ENCODE data around the gene TK1. TPM values are rescaled to one million over a fixed set of nuclear protein-coding genes. Genes with fewer than 3 reads are reported as not detected.
"Not testable (repeated sequence)": the region's sequence is repeated elsewhere in the genome, so short reads cannot be mapped to it uniquely, and the experiment has no call there.

The TK1 gene
- polyA plus RNA-seq, 4 donors, result 6.9 to 60.6 (median 14.4) TPM

GRCh38 chr17:78139861-78140168 is 47.0 kb downstream of the TK1 start:
- 63 to 80% (median 66%) methylated on average over 12 of the region's 12 CpGs for WGBS, 3 donors
- not testable (repeated sequence) for H3K27me3 ChIP-seq (ENCODE audit: control insufficient read depth in 3 of 3, insufficient read depth in 3 of 3, low read length in 3 of 3); H3K4me3 ChIP-seq (ENCODE audit: low read depth in 1 of 3, low read length in 3 of 3); DNase-seq; H3K9me3 ChIP-seq (ENCODE audit: control insufficient read depth in 2 of 2, insufficient read depth in 1 of 2, low read depth in 1 of 2, low read length in 1 of 2); H3K36me3 ChIP-seq (ENCODE audit: control insufficient read depth in 3 of 3, insufficient read depth in 2 of 3, low read depth in 1 of 3, low read length in 3 of 3); FAIRE-seq
- H3K27ac ChIP-seq (ENCODE audit: low read depth in 1 of 3, low read length in 2 of 3), result peak overlapping the region in 2 of 3 donors; percentile 25 to 47
- peaks cover 3 to 57% (median 4%) of the 10 kb centered on the region in 3 donors for H3K4me1 ChIP-seq (ENCODE audit: control insufficient read depth in 3 of 3, insufficient read depth in 2 of 3, low read depth in 1 of 3, low read length in 2 of 3)

GRCh38 chr17:78138204-78139060 is 48.4 kb downstream of the TK1 start:
- Histone ChIP-seq H3K36me3 (ENCODE audit: control insufficient read depth in 3 of 3, insufficient read depth in 2 of 3, low read depth in 1 of 3, low read length in 3 of 3) (peaks cover 0 to 2% (median 2%) of the 10 kb centered on the region in 3 donors), H3K27ac (ENCODE audit: low read depth in 1 of 3, low read length in 2 of 3) (no peak overlapping the region), H3K4me1 (ENCODE audit: control insufficient read depth in 3 of 3, insufficient read depth in 2 of 3, low read depth in 1 of 3, low read length in 2 of 3) (peaks cover 0 to 43% (median 3%) of the 10 kb centered on the region in 3 donors), H3K9me3 (ENCODE audit: control insufficient read depth in 2 of 2, insufficient read depth in 1 of 2, low read depth in 1 of 2, low read length in 1 of 2) (no peaks in the 10 kb centered on the region), H3K4me3 (ENCODE audit: low read depth in 1 of 3, low read length in 3 of 3) (no peak overlapping the region), H3K27me3 (ENCODE audit: control insufficient read depth in 3 of 3, insufficient read depth in 3 of 3, low read length in 3 of 3) (no peaks in the 10 kb centered on the region)
- no peak for FAIRE-seq
- 79 to 84% (median 81%) methylated on average over 17 of the region's 17 CpGs for WGBS, 3 donors
- DNase-seq, result no peak

- no peak for FAIRE-seq
- H3K27ac ChIP-seq (ENCODE audit: low read depth in 1 of 3, low read length in 2 of 3), result peak overlapping the region in 1 of 3 donors; percentile 27
- 40 to 54% (median 49%) methylated on average over 25 to 26 of the region's 26 CpGs for WGBS, 3 donors
- peaks cover 0 to 2% (median 2%) of the 10 kb centered on the region in 3 donors for H3K36me3 ChIP-seq (ENCODE audit: control insufficient read depth in 3 of 3, insufficient read depth in 2 of 3, low read depth in 1 of 3, low read length in 3 of 3)
- DNase-seq, result peak in 1 of 2 donors; percentile 45
- H3K9me3 ChIP-seq (ENCODE audit: control insufficient read depth in 2 of 2, insufficient read depth in 1 of 2, low read depth in 1 of 2, low read length in 1 of 2), result no peaks in the 10 kb centered on the region
- peaks cover 0 to 42% (median 3%) of the 10 kb centered on the region in 3 donors for H3K4me1 ChIP-seq (ENCODE audit: control insufficient read depth in 3 of 3, insufficient read depth in 2 of 3, low read depth in 1 of 3, low read length in 2 of 3)
- no peaks in the 10 kb centered on the region for H3K27me3 ChIP-seq (ENCODE audit: control insufficient read depth in 3 of 3, insufficient read depth in 3 of 3, low read length in 3 of 3)
- no peak overlapping the region for H3K4me3 ChIP-seq (ENCODE audit: low read depth in 1 of 3, low read length in 3 of 3)
These were observed 49.3 kb downstream of the TK1 start for GRCh38 chr17:78137392-78138203.

DNA sequence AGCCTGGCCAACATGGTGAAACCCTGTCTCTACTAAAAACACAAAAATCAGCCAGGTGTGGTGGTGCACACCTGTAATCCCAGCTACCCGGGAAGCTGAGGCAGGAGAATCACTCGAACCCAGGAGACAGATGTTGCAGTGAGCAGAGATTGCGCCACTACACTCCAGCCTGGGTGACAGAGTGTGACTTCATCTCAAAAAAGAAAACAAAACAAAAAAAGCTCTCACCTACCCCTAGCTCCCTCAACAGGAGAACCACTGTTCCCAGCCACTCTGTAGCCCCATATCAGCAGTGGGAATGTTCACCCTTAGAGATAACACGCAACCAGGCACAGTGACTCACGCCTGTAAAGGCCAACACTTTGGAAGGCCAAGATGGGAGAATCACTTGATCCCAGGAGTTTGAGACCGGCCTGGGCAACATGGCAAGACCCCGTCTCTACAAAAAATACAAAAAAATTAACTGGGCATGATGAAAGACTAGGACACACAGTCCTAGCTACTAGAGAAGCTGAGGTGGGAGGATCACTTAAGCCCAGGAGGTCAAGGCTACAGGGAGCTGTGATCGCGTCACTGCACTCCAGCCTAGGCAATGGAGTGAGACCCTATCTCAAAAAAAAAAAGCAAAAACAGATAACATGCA is 50.9 kb downstream of the TK1 start:
- Histone ChIP-seq H3K36me3 (ENCODE audit: control insufficient read depth in 3 of 3, insufficient read depth in 2 of 3, low read depth in 1 of 3, low read length in 3 of 3) (no peaks in the 10 kb centered on the region), H3K27me3 (ENCODE audit: control insufficient read depth in 3 of 3, insufficient read depth in 3 of 3, low read length in 3 of 3) (peaks cover 0 to 4% (median 0%) of the 10 kb centered on the region in 3 donors), H3K4me1 (ENCODE audit: control insufficient read depth in 3 of 3, insufficient read depth in 2 of 3, low read depth in 1 of 3, low read length in 2 of 3) (peaks cover 0 to 37% (median 3%) of the 10 kb centered on the region in 3 donors), H3K27ac (ENCODE audit: low read depth in 1 of 3, low read length in 2 of 3) (no peak overlapping the region), H3K9me3 (ENCODE audit: control insufficient read depth in 2 of 2, insufficient read depth in 1 of 2, low read depth in 1 of 2, low read length in 1 of 2) (no peaks in the 10 kb centered on the region), H3K4me3 (ENCODE audit: low read depth in 1 of 3, low read length in 3 of 3) (no peak overlapping the region)
- 84 to 90% (median 88%) methylated on average over 9 of the region's 9 CpGs for WGBS, 3 donors
- DNase-seq, result peak in 1 of 2 donors; percentile 51
- no peak for FAIRE-seq

GRCh38 chr17:78134899-78135385 is 51.9 kb downstream of the TK1 start:
- peaks cover 0 to 11% (median 0%) of the 10 kb centered on the region in 3 donors for H3K27me3 ChIP-seq (ENCODE audit: control insufficient read depth in 3 of 3, insufficient read depth in 3 of 3, low read length in 3 of 3)
- DNase-seq (no peak), FAIRE-seq (no peak)
- peaks cover 0 to 34% (median 0%) of the 10 kb centered on the region in 3 donors for H3K4me1 ChIP-seq (ENCODE audit: control insufficient read depth in 3 of 3, insufficient read depth in 2 of 3, low read depth in 1 of 3, low read length in 2 of 3)
- no peak overlapping the region for H3K4me3 ChIP-seq (ENCODE audit: low read depth in 1 of 3, low read length in 3 of 3)
- no peaks in the 10 kb centered on the region for H3K36me3 ChIP-seq (ENCODE audit: control insufficient read depth in 3 of 3, insufficient read depth in 2 of 3, low read depth in 1 of 3, low read length in 3 of 3)
- H3K27ac ChIP-seq (ENCODE audit: low read depth in 1 of 3, low read length in 2 of 3), result no peak overlapping the region
- no peaks in the 10 kb centered on the region for H3K9me3 ChIP-seq (ENCODE audit: control insufficient read depth in 2 of 2, insufficient read depth in 1 of 2, low read depth in 1 of 2, low read length in 1 of 2)
- WGBS, 3 donors, result 76 to 83% (median 79%) methylated on average over 9 of the region's 9 CpGs

DNA sequence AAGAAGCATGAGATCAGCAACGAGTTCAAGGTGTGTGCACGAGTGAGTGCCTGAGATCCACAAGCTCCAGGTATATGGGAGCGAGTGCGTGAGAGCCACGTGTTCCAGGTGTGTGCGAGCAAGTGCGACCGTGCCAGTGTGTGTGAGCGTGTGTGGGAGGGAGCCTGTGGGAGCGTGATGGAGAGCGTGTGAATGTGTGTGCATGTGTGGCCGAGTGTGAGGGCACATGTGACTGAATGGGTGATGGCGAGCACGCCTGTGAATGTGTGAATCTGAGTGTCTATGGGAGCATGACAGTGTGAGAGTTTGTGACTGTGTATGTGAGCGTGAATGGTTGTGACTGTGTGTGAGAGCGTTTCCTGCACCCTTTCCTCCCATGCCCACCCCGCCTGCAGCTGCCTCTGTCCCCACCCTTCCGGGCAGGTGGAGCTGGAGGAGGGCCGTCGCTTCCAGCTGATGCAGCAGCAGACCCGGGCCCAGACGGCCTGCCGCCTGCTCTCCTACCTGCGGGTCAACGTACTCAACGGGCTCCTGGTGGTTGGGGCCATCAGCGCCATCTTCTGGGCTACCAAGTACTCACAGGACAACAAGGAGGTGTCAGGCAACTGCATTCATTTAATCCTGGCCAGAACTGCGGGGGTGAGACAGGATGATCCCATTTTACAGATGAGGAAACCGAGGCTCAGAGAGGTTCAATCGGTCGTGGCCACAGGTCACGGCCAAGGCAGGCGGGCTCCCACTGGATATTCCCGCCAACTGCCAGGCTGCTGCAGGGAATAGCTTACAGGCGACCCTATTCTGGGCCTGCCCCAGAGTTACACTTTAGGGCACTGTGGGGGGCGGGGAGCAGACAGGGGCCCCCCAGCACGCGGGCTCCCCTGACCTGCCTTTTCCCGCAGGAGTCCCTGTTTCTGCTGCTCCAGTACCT is 52.6 kb downstream of the TK1 start:
- Histone ChIP-seq H3K4me1 (ENCODE audit: control insufficient read depth in 3 of 3, insufficient read depth in 2 of 3, low read depth in 1 of 3, low read length in 2 of 3) (peaks cover 0 to 39% (median 0%) of the 10 kb centered on the region in 3 donors), H3K9me3 (ENCODE audit: control insufficient read depth in 2 of 2, insufficient read depth in 1 of 2, low read depth in 1 of 2, low read length in 1 of 2) (no peaks in the 10 kb centered on the region), H3K36me3 (ENCODE audit: control insufficient read depth in 3 of 3, insufficient read depth in 2 of 3, low read depth in 1 of 3, low read length in 3 of 3) (peaks cover 0 to 3% (median 0%) of the 10 kb centered on the region in 3 donors), H3K27ac (ENCODE audit: low read depth in 1 of 3, low read length in 2 of 3) (no peak overlapping the region), H3K4me3 (ENCODE audit: low read depth in 1 of 3, low read length in 3 of 3) (no peak overlapping the region), H3K27me3 (ENCODE audit: control insufficient read depth in 3 of 3, insufficient read depth in 3 of 3, low read length in 3 of 3) (peaks cover 0 to 15% (median 0%) of the 10 kb centered on the region in 3 donors)
- FAIRE-seq (no peak), DNase-seq (peak; percentile 73 to 78)
- 44 to 48% (median 48%) methylated on average over 35 to 39 of the region's 39 CpGs for WGBS, 3 donors

DNA sequence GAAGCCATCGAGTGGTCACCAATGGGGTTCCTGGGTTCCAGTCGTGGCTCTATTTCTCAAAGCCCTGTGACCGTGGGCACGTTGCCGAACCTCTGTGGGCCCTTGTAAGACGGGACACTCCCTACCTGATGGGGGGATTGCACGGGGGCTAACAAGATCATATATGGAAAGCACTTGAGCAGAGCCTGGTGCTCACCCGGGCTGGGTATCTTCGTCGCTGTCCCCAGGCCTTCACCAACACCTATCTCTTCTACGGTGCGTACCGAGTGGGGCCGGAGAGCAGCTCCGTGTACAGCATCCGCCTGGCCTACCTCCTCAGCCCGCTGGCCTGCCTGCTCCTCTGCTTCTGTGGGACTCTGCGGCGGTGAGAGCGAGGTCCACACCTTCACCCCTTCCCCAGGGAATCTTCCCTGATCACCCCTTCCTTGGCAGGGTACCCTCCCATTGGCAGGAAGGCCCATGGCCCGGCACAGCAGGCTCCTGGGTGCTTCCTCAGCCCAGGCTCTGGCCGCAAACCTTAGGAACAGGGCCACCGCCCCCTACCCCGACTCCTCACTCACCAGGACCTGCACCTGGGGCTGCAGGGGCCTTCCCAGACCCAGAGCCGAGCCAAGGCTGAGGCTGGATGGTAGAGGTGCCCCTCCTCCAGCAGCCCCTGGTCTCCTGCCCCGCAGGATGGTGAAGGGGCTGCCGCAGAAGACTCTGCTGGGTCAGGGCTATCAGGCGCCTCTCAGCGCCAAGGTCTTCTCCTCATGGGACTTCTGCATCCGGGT is 53.5 kb downstream of the TK1 start:
- H3K4me3 ChIP-seq (ENCODE audit: low read depth in 1 of 3, low read length in 3 of 3), result no peak overlapping the region
- DNase-seq, result no peak
- no peak overlapping the region for H3K27ac ChIP-seq (ENCODE audit: low read depth in 1 of 3, low read length in 2 of 3)
- H3K27me3 ChIP-seq (ENCODE audit: control insufficient read depth in 3 of 3, insufficient read depth in 3 of 3, low read length in 3 of 3), result peaks cover 0 to 15% (median 0%) of the 10 kb centered on the region in 3 donors
- peaks cover 0 to 3% (median 0%) of the 10 kb centered on the region in 3 donors for H3K36me3 ChIP-seq (ENCODE audit: control insufficient read depth in 3 of 3, insufficient read depth in 2 of 3, low read depth in 1 of 3, low read length in 3 of 3)
- no peaks in the 10 kb centered on the region for H3K9me3 ChIP-seq (ENCODE audit: control insufficient read depth in 2 of 2, insufficient read depth in 1 of 2, low read depth in 1 of 2, low read length in 1 of 2)
- H3K4me1 ChIP-seq (ENCODE audit: control insufficient read depth in 3 of 3, insufficient read depth in 2 of 3, low read depth in 1 of 3, low read length in 2 of 3), result peaks cover 0 to 43% (median 0%) of the 10 kb centered on the region in 3 donors
- FAIRE-seq, result no peak
- 79 to 85% (median 82%) methylated on average over 30 of the region's 30 CpGs for WGBS, 3 donors
